Gastroesophageal sphincter (tissue), 3 donors: ENCODE results near the gene CELA1.

Experiments used
- CTCF ChIP-seq, 4 experiments: fragments of 200-600 bp in 2 of 4; fragments of 450-650 bp in 2 of 4; sonication (generic) in 1 of 4; IDR thresholded peaks; one replicate each; pipeline ENCODE4 v1.5.1; 2017 to 2019; ENCODE audit warnings: antibody characterized with exemption in 4 of 4, mild to moderate bottlenecking in 2 of 4, moderate library complexity in 2 of 4
- POLR2AphosphoS5 ChIP-seq: sonication (generic); formaldehyde crosslinking; IDR thresholded peaks from one replicate; pipeline ENCODE4 v1.6.1; 2017; ENCODE audit warnings: antibody characterized with exemption

- TF ChIP-seq CTCF (IDR thresholded peaks at IDR 0.05) (no peak), POLR2AphosphoS5 (no peak)
These were observed 17.5 kb upstream of the CELA1 start for GRCh38 chr12:51364001-51364400.
